ENCODE measurements around the gene KCNAB2.

DNA sequence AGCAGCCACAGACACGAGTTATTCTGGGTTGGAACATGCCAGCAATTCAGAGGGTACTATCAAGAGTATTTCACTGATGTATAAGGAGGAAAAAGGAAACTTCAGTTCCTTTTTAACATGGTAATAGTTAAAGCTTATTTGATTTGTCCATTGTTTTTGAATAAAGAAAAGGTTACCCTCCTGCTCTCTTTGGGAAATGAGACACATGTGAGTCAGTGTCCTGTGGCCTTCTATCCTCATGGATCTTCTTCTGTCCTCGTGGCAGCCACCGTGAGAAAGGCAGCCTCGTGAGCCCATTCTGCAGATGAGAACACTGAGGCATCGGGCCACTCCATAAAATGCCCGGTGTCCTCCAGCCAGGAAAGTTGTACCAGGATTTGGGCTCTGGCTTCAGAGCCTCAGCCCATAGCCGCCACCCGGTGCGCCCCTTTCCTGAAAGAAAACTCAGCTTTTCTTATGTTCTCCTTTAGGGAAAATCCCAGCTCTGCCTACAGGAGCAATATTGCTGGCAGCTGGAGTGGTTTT lies 24.8 kb downstream of the KCNAB2 start:
- no peak for TF ChIP-seq EZH2 (optimal IDR thresholded peaks at IDR 0.05; ENCODE audit: low read depth, low read length)
- TF ChIP-seq, protein P1, sequence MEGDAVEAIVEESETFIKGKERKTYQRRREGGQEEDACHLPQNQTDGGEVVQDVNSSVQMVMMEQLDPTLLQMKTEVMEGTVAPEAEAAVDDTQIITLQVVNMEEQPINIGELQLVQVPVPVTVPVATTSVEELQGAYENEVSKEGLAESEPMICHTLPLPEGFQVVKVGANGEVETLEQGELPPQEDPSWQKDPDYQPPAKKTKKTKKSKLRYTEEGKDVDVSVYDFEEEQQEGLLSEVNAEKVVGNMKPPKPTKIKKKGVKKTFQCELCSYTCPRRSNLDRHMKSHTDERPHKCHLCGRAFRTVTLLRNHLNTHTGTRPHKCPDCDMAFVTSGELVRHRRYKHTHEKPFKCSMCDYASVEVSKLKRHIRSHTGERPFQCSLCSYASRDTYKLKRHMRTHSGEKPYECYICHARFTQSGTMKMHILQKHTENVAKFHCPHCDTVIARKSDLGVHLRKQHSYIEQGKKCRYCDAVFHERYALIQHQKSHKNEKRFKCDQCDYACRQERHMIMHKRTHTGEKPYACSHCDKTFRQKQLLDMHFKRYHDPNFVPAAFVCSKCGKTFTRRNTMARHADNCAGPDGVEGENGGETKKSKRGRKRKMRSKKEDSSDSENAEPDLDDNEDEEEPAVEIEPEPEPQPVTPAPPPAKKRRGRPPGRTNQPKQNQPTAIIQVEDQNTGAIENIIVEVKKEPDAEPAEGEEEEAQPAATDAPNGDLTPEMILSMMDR (IDR thresholded peaks at IDR 0.05; ENCODE audit: low read length): no peak

All from MM.1S (cell line).